ELF-1 (cell line): ENCODE measurements around the gene SLC32A1.

ENCODE experiments used
- DNase-seq: peaks from one replicate; pipeline ENCODE4 v3.0.0-alpha.2; 2016; ENCODE audit warnings: low read depth, low spot score

Gene SLC32A1

GRCh38 chr20:38723848-38724625 is at the start of gene SLC32A1:
TSS of gene SLC32A1 (plus strand) at chr20:38724486. CDS start at chr20:38724725, 239 bp downstream.
- DNase-seq = no peak

DNA sequence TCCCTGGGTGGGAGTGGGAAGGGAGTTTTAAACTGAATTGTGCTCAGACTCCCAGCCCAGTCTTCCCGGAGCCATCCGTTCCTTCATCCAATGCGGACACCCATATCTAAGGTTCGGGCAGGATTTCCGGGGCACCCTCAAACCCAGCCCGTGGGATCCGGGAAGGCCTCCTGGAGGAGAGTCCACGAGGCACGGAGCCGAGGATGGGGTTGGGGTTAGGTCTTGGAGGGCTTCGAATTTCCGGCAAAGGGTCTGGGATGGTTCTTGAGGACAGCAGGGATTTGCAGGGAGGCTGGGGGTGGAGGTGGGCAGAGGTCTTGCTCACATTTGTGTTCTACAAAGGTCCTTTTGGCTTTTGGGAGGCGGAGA is 49.5 kb upstream of the SLC32A1 start:
- DNase-seq = no peak

- no peak for DNase-seq
Observed at GRCh38 chr20:38676576-38676975, 47.7 kb upstream of the SLC32A1 start.

DNA sequence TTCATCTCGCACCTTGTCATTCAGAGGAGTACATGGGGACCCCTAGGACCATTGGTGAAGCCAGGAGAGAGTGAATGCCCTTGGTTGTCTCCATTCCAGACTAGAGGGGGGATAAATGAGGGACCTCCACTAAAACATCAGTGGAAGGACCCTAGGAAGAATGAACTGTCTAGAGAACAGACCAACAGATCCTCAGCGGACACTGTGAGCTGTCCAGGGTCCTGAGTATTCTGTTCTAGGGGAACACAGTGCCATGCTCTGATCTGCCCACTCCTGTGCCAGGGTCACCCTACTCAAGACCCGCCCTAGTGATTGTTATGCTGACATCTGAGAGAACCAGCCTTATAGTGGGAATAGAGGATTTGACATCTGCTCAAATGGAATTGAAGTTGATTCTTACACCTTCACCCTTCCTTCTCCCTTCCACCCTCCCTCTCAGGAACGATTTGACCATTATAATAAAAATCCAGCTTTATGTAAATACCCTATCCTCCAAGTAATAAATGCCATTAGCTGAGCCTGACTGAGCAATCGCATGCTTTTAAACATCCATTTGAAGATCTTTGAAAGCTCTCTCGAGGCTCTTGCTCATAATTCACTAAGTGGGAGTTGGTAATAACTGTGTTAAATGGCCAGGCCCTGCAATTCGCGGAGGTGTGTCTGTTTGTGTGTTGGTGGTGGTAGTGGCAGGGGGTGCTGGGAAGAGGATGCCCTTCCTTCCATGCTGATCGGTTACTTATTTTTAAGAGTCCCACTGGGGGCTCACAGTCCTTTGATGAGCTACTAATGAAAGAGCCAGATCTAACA is 43.6 kb upstream of the SLC32A1 start:
- peak; percentile 47 for DNase-seq

DNA sequence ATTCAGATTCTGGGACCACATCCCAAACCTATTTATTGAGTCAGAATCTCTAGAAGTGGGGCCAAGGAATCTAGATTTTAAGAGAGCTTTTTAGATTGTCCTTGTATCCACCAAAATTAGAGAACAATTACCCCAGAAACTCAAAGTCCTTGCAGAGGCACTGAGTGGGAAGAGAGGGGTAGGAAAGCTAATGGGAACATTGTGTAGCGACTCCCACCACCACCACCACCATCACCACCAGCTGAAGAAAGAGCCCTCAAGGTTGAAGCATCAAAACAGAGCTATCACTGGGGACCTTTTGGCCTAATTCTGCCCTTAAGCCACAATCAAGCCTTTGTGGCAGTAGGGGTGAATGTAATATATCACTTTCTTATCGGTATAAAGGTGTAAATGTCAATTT is 39.0 kb upstream of the SLC32A1 start:
- DNase-seq = no peak

- peak; percentile 66 for DNase-seq
Observed at GRCh38 chr20:38685853-38686473, 38.3 kb upstream of the SLC32A1 start.

- DNase-seq = peak; percentile 78
Observed at GRCh38 chr20:38692436-38693411, 31.6 kb upstream of the SLC32A1 start.

DNA sequence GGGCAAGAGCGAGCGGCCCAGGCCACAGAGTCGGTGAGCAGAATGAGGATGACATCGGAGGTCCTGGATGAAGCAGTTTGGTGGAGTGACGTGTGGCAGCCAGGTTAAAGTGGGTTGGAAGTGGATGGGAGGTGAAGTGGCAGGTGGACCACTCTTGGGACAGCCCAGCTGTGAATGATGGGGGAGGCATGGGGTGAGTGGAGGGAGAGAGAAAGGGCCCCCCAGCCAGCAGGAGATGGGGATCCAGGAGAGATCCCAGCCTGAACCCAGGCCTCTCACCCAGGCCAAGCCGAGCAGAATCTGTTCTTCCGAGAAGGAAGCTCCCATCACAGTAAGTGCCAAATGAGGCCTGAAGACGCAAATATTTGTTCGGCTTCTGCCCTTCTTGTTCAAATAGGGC is 27.0 kb upstream of the SLC32A1 start:
- no peak for DNase-seq

DNA sequence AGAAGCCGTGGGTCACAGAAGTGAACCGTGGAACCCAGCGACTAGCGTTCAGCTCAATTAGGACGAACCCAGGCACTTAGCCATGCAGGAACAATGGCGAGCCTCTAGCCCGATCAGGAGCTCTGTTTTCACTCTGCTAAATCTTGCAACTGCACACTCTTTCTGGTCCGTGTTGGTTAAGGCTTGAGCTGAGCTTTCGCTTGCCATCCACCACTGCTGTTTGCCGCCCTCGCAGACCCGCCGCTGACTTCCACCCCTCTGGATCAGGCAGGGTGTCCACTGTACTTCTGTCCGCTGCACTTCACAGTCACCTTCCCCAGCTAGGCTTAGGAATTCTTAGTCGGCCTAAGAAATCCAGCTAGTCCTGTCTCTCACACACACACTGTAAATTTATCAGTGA is 25.7 kb upstream of the SLC32A1 start:
- no peak for DNase-seq

DNA sequence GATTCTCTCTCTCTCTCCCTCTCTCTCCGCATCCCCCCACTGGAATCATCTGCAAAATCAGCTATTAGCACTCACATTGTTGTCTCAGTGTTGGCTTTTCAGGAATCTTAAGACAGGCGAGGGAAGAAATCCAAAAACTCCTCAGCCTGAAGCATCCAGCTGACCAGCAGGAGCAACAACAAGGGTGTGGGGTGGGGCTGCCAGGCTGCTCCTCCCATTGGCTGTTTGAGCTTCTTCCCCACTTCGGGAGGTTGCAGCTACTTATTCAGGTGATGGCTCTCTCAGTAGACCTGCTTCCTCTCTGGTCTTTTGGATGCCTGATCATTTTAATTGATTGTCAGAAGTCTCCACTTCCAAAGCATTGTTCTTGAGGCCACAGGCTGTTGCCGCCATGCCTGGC is 24.1 kb upstream of the SLC32A1 start:
- DNase-seq = no peak

DNA sequence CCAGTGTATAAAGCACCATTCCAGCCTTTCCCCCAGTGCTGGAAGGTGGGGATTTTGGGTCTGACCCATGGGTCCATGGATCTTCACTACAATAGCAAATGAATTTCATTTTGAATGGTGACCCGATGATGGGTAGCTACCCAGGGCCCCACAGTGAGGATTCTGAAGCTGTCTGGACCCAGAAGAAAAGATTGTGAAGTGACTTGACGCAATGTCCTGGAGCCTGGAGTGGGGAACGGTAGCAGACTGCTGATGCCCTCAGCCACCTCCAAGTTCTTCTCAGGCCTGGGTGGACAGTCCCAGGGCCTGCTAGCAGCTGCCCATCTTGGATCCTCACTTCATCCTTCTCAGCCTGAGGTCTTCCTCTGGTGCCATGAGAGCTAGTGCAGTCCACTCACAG is 23.4 kb upstream of the SLC32A1 start:
- no peak for DNase-seq

DNA sequence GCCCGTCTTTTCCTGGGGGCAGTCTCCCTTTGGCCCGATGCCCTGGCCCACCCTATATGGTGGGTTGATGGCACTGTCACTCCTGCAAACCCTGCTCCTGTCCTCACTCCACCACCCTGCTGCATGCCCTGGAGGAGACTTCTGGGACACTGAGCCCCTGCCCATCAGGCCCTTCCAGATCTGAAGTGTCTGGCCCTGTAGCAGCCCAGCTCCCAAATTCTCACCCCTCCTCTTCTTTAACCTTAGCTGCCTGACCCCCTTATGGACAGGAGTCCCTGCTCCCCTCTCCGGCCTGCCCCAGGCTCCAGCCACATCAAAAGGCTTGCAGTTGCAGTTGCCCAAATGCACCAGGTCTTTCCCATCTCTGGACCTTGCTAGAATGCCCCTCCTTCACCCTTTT is 20.8 kb upstream of the SLC32A1 start:
- DNase-seq = no peak

- no peak for DNase-seq
Observed at GRCh38 chr20:38704136-38704535, 20.1 kb upstream of the SLC32A1 start.

- DNase-seq = peak; percentile 46
Observed at GRCh38 chr20:38706509-38706908, 17.8 kb upstream of the SLC32A1 start.

GRCh38 chr20:38714308-38714707 is 10.0 kb upstream of the SLC32A1 start:
- DNase-seq = no peak

GRCh38 chr20:38715646-38716045 is 8.6 kb upstream of the SLC32A1 start:
- DNase-seq = no peak

GRCh38 chr20:38722683-38723016 is 1.6 kb upstream of the SLC32A1 start:
- peak; percentile 62 for DNase-seq

GRCh38 chr20:38723017-38723847 is 1.1 kb upstream of the SLC32A1 start:
- peak; percentile 27 for DNase-seq

- DNase-seq = no peak
Observed at GRCh38 chr20:38724626-38725147, 401 bp downstream of the SLC32A1 start.

GRCh38 chr20:38725148-38725901 is 1.0 kb downstream of the SLC32A1 start:
- DNase-seq = peak; percentile 43
